HEK293 (cell line): Measurements from ENCODE around the gene PTPN3.

Experiments used
- CTCF ChIA-PET: fragments of 350-600 bp; formaldehyde crosslinking; extraction: SDS; loops from one replicate; lab custom pipeline; 2021; ENCODE audit warnings: antibody characterized with exemption; lab: Yijun Ruan, JAX
- POLR2A ChIA-PET: fragments of 300-600 bp; formaldehyde crosslinking; extraction: SDS; loops from one replicate; lab custom pipeline; 2020; ENCODE audit warnings: antibody characterized with exemption, inconsistent platforms; lab: Yijun Ruan, JAX
- H3K27ac ChIP-seq: fragments of 200-500 bp; sonication (Bioruptor generic); 2 replicates; pipeline ENCODE4 v1.5.1; 2014; ENCODE audit warnings: low read depth, low read length, control low read depth, inconsistent platforms; ENCODE audit errors: extremely low read depth
- H3K36me3 ChIP-seq, 2 experiments: fragments of 200-500 bp in 1 of 2; sonication (Bioruptor generic) in 1 of 2; 1 replicate in 1 of 2; 2 replicates in 1 of 2; pipeline ENCODE4 v1.5.1; 2014 to 2017; ENCODE audit warnings: inconsistent platforms in 2 of 2, low read length in 2 of 2; ENCODE audit not compliant: control insufficient read depth in 2 of 2, insufficient read depth in 1 of 2
- H3K4me1 ChIP-seq: fragments of 200-500 bp; sonication (Bioruptor generic); 2 replicates; pipeline ENCODE4 v1.5.1; 2014; ENCODE audit warnings: mild to moderate bottlenecking, low read length, inconsistent platforms; ENCODE audit not compliant: control insufficient read depth, insufficient read depth
- H3K4me3 ChIP-seq: 2 replicates; pipeline ENCODE4 v1.5.1; 2011; ENCODE audit warnings: low read depth, mild to moderate bottlenecking, control low read depth, low read length, moderate library complexity
- H3K9me3 ChIP-seq: fragments of 200-500 bp; sonication (Bioruptor generic); 2 replicates; pipeline ENCODE4 v1.5.1; 2014; ENCODE audit warnings: low read depth, low read length, inconsistent platforms; ENCODE audit not compliant: control insufficient read depth, insufficient read depth
- FEZF1 ChIP-seq: fragments of 450-650 bp; formaldehyde crosslinking; IDR thresholded peaks from 2 replicates; pipeline ENCODE4 v1.5.1; 2016; ENCODE audit warnings: missing biosample characterization, missing genetic modification characterization
- GLIS1 ChIP-seq: fragments of 450-650 bp; formaldehyde crosslinking; IDR thresholded peaks from 2 replicates; pipeline ENCODE4 v1.5.1; 2016; ENCODE audit warnings: missing biosample characterization, missing genetic modification characterization
- HIC1 ChIP-seq: fragments of 450-650 bp; formaldehyde crosslinking; IDR thresholded peaks from 2 replicates; pipeline ENCODE4 v1.5.1; 2016; ENCODE audit warnings: missing biosample characterization, missing genetic modification characterization
- HOXD13 ChIP-seq: sonication (generic); formaldehyde crosslinking; IDR thresholded peaks from 2 replicates; pipeline ENCODE4 v1.8.0; 2022; ENCODE audit warnings: missing genetic modification reagents, borderline replicate concordance
- OSR2 ChIP-seq: fragments of 450-650 bp; formaldehyde crosslinking; IDR thresholded peaks from 2 replicates; pipeline ENCODE4 v1.5.1; 2016; ENCODE audit warnings: missing biosample characterization, missing genetic modification characterization
- PRDM4 ChIP-seq: fragments of 450-650 bp; formaldehyde crosslinking; IDR thresholded peaks from 2 replicates; pipeline ENCODE4 v1.5.1; 2017; ENCODE audit warnings: missing biosample characterization, missing genetic modification characterization
- SCRT2 ChIP-seq: fragments of 450-650 bp; formaldehyde crosslinking; IDR thresholded peaks from 2 replicates; pipeline ENCODE4 v1.5.1; 2016; ENCODE audit warnings: missing biosample characterization, missing genetic modification characterization
- ZBTB17 ChIP-seq: fragments of 450-650 bp; formaldehyde crosslinking; IDR thresholded peaks from 2 replicates; pipeline ENCODE4 v1.5.1; 2016; ENCODE audit warnings: missing biosample characterization, missing genetic modification characterization
- ZBTB20 ChIP-seq: fragments of 450-650 bp; formaldehyde crosslinking; IDR thresholded peaks from 2 replicates; pipeline ENCODE4 v1.5.1; 2016; ENCODE audit warnings: missing biosample characterization, missing genetic modification characterization
- ZFP3 ChIP-seq: fragments of 450-650 bp; formaldehyde crosslinking; IDR thresholded peaks from 2 replicates; pipeline ENCODE4 v1.5.1; 2016; ENCODE audit warnings: low read depth, missing biosample characterization, missing genetic modification characterization
- ZNF112 ChIP-seq: fragments of 450-650 bp; formaldehyde crosslinking; IDR thresholded peaks from 2 replicates; pipeline ENCODE4 v1.5.0; 2017; ENCODE audit warnings: missing biosample characterization, missing genetic modification characterization
- ZNF121 ChIP-seq: fragments of 450-650 bp; formaldehyde crosslinking; IDR thresholded peaks from 2 replicates; pipeline ENCODE4 v1.5.1; 2016; ENCODE audit warnings: missing biosample characterization, missing genetic modification characterization
- ZNF140 ChIP-seq: fragments of 450-650 bp; formaldehyde crosslinking; IDR thresholded peaks from 2 replicates; pipeline ENCODE4 v1.5.1; 2016; ENCODE audit warnings: missing biosample characterization, missing genetic modification characterization
- ZNF248 ChIP-seq: fragments of 450-650 bp; formaldehyde crosslinking; IDR thresholded peaks from 2 replicates; pipeline ENCODE4 v1.5.1; 2017; ENCODE audit warnings: missing biosample characterization, missing genetic modification characterization
- ZNF398 ChIP-seq: fragments of 450-650 bp; formaldehyde crosslinking; IDR thresholded peaks from 2 replicates; pipeline ENCODE4 v1.5.1; 2017; ENCODE audit warnings: missing biosample characterization, missing genetic modification characterization
- ZNF449 ChIP-seq: fragments of 450-650 bp; formaldehyde crosslinking; IDR thresholded peaks from 2 replicates; pipeline ENCODE4 v1.5.1; 2017; ENCODE audit warnings: missing biosample characterization, mild to moderate bottlenecking, missing genetic modification characterization, moderate library complexity
- ZNF558 ChIP-seq: fragments of 450-650 bp; formaldehyde crosslinking; IDR thresholded peaks from 2 replicates; pipeline ENCODE4 v1.5.1; 2016; ENCODE audit warnings: missing biosample characterization, missing genetic modification characterization
- ZNF623 ChIP-seq: fragments of 450-650 bp; formaldehyde crosslinking; IDR thresholded peaks from 2 replicates; pipeline ENCODE4 v1.5.1; 2016; ENCODE audit warnings: missing biosample characterization, missing genetic modification characterization
- ZNF624 ChIP-seq: fragments of 450-650 bp; formaldehyde crosslinking; IDR thresholded peaks from 2 replicates; pipeline ENCODE4 v1.5.1; 2017; ENCODE audit warnings: missing biosample characterization, missing genetic modification characterization
- ZSCAN23 ChIP-seq: fragments of 450-650 bp; formaldehyde crosslinking; IDR thresholded peaks from 2 replicates; pipeline ENCODE4 v1.5.1; 2016; ENCODE audit warnings: missing biosample characterization, missing genetic modification characterization

Gene PTPN3

GRCh38 chr9:109355564-109356297 is 142.4 kb downstream of the PTPN3 start:
- H3K36me3 ChIP-seq = no peaks in the 10 kb centered on the region
- CTCF ChIA-PET = no interaction called here
- no peak overlapping the region for H3K4me3 ChIP-seq
- H3K9me3 ChIP-seq = no peaks in the 10 kb centered on the region
- no peak for TF ChIP-seq ZNF558 (tag by site-specific recombination)
- no peak for TF ChIP-seq ZSCAN23 (tag by site-specific recombination)
- no peak for TF ChIP-seq OSR2 (tag by site-specific recombination)
- TF ChIP-seq ZNF449 (tag by site-specific recombination) = no peak
- TF ChIP-seq FEZF1 (tag by site-specific recombination) = no peak
- no peak overlapping the region for H3K27ac ChIP-seq
- H3K4me1 ChIP-seq = no peaks in the 10 kb centered on the region
- POLR2A ChIA-PET = no interaction called here

- POLR2A ChIA-PET = no interaction called here
- no peak overlapping the region for H3K27ac ChIP-seq
- TF ChIP-seq ZNF140 (tag by site-specific recombination) = no peak
- no peak for TF ChIP-seq ZBTB20 (tag by site-specific recombination)
- TF ChIP-seq ZNF248 (tag by site-specific recombination) = no peak
- TF ChIP-seq ZNF398 (tag by site-specific recombination) = no peak
- TF ChIP-seq ZBTB17 (tag by site-specific recombination) = no peak
- no peak for TF ChIP-seq ZNF112 (tag by site-specific recombination)
- H3K36me3 ChIP-seq = no peaks in the 10 kb centered on the region
- H3K4me3 ChIP-seq = no peak overlapping the region
- no peaks in the 10 kb centered on the region for H3K9me3 ChIP-seq
- CTCF ChIA-PET = interaction anchor here (0.7 to 1.4 kb wide), 3 partner anchors 8 to 885 kb away, joined by 3 to 5 read pairs (median 4); no protein-coding TSS in a partner anchor
- no peaks in the 10 kb centered on the region for H3K4me1 ChIP-seq
Measured at GRCh38 chr9:109354190-109354589, 143.9 kb downstream of the PTPN3 start.

GRCh38 chr9:109351032-109351431 is 147.1 kb downstream of the PTPN3 start:
- POLR2A ChIA-PET = no interaction called here
- CTCF ChIA-PET = interaction anchor here (0.5 kb wide), 1 partner anchor 20 kb away, joined by 3 read pairs; no protein-coding TSS in a partner anchor
- TF ChIP-seq ZNF624 = no peak
- TF ChIP-seq HIC1 = no peak
- no peak for TF ChIP-seq ZNF623
- no peak for TF ChIP-seq GLIS1 (tag by site-specific recombination)
- TF ChIP-seq OSR2 (tag by site-specific recombination) = no peak
- TF ChIP-seq SCRT2 (tag by site-specific recombination) = no peak
- no peak for TF ChIP-seq HOXD13 (CRISPR knock-in tag)
- no peak for TF ChIP-seq PRDM4
- TF ChIP-seq ZBTB17 (tag by site-specific recombination) = no peak
- no peak for TF ChIP-seq ZNF121 (tag by site-specific recombination)
- TF ChIP-seq ZFP3 (tag by site-specific recombination) = no peak

More at GRCh38 chr9:109351032-109351431, 147.1 kb downstream of the PTPN3 start:
- no peak overlapping the region for H3K27ac ChIP-seq
- H3K36me3 ChIP-seq = no peaks in the 10 kb centered on the region
- H3K4me3 ChIP-seq = no peak overlapping the region
- no peaks in the 10 kb centered on the region for H3K4me1 ChIP-seq
- H3K9me3 ChIP-seq = no peaks in the 10 kb centered on the region
